Activated T-cell treated with anti-CD3 and anti-CD28 coated beads, Interleukin-2, amount 50 U/mL, for 4 hours (primary cell): ENCODE data around the gene RMI2. TPM values are rescaled to one million over a fixed set of nuclear protein-coding genes. Genes with fewer than 3 reads are reported as not detected.

Experiments
- ATAC-seq, 2 donors: fragments of 200-7000 bp; cut with Tn5 transposase; one replicate each; pipeline ENCODE4 v1.10.0; 2021
- DNase-seq: peaks from one replicate; pipeline ENCODE4 v3.0.0-alpha.2; 2020
- H3K27me3 Mint-ChIP-seq: one replicate; pipeline ENCODE4 v1.8.0; 2021; ENCODE audit warnings: low read depth, mixed read lengths
- H3K36me3 Mint-ChIP-seq: one replicate; pipeline ENCODE4 v1.8.0; 2022; ENCODE audit warnings: mixed read lengths; ENCODE audit not compliant: insufficient read depth
- H3K4me1 Mint-ChIP-seq: one replicate; pipeline ENCODE4 v1.8.0; 2021; ENCODE audit warnings: low read depth, mixed read lengths
- H3K4me3 Mint-ChIP-seq: one replicate; pipeline ENCODE4 v1.8.0; 2021; ENCODE audit warnings: mild to moderate bottlenecking, moderate library complexity, mixed read lengths
- H3K9me3 Mint-ChIP-seq: one replicate; pipeline ENCODE4 v1.8.0; 2021; ENCODE audit warnings: mixed read lengths
- total RNA-seq, 3 donors: library from RNA; stranded (reverse); gene quantifications; one replicate each; pipeline ENCODE4 v1.2.1, GENCODE V29; 2021

Gene RMI2
- total RNA-seq, 3 donors from 2014 or later, result 5.5 to 12.9 (median 12.8) TPM

DNA sequence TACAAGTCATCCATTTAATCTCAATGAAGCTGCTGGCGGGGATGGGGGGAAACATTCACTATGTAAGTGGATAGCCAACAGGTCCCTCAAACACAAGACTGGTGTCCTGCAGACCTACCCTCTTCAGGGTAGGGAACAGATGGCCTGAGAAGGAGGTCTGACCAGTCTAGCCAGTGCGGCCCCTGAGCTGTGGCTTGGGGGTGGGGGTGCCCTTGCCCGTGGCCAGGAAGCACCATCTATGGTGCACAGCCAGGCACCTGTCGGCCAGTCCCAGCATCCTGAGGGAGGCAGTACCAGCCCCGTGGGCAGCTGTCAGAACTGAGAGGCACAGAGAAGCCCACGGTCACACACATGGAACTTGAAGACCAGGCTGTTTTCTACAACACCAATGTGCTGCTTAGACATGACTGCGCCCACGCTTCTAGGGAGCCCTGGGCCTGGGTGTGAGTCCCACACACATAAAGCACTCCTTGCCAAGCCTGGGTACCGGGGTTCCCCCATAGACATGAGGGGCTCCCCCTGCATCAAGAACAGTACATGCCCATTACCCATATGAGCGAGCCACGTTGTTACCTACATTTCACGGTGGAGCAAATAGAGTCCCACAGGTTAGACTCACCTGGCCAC, 40.9 kb downstream of the RMI2 start:
- Mint-ChIP-seq H3K9me3 (no peaks in the 10 kb centered on the region), H3K36me3 (peaks cover 10% of the 10 kb centered on the region), H3K4me3 (no peak overlapping the region), H3K4me1 (peaks cover 2% of the 10 kb centered on the region), H3K27me3 (peaks cover 3% of the 10 kb centered on the region)
- ATAC-seq (peak; percentile 44 to 50), DNase-seq (no peak)

DNA sequence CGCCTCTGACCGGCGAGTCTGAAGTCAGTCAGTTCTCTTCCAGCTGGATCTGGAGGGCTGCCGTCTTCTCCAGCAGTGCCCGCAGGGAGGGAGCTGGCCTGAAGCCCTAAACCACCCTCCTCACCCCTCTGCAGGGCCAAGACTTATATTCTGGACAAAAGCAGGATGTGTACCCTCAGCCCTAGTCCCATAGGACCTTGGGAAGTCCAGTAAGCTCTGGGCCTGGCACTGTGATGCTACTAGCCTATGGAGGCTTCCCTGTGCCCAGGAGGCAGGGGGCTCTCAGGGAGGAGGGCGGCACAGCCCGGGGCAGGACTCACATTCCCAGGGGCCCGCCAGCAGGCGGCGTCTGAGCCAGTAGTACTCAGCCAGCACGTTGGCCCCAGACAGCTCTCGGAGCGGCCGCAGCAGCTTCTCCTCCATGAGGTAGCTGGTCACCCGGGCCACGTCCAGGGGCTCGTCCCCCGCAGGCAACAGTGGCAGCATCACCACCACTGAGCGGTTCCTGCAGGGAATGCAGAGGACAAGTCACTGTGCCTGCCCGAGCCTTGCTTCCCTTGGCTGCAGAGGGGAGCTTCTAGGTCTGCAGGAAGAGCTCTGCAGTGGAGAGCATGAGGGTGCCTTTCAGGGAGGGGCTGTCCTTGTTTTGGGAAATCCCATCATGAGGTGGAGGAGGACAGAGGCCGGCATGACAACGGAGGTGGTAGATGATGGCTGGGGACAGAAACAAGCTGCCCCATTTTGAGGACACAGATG, 41.7 kb downstream of the RMI2 start:
- peaks cover 7% of the 10 kb centered on the region for H3K36me3 Mint-ChIP-seq
- ATAC-seq, result peak in 1 of 2 donors; percentile 21
- H3K4me1 Mint-ChIP-seq, result peaks cover 2% of the 10 kb centered on the region
- peaks cover 3% of the 10 kb centered on the region for H3K27me3 Mint-ChIP-seq
- DNase-seq, result no peak
- no peak overlapping the region for H3K4me3 Mint-ChIP-seq
- H3K9me3 Mint-ChIP-seq, result no peaks in the 10 kb centered on the region

- H3K4me3 Mint-ChIP-seq, result no peak overlapping the region
- H3K4me1 Mint-ChIP-seq, result peaks cover 2% of the 10 kb centered on the region
- no peaks in the 10 kb centered on the region for H3K9me3 Mint-ChIP-seq
- ATAC-seq (no peak), DNase-seq (no peak)
- no peaks in the 10 kb centered on the region for H3K36me3 Mint-ChIP-seq
- H3K27me3 Mint-ChIP-seq, result no peaks in the 10 kb centered on the region
These were observed 43.8 kb downstream of the RMI2 start for GRCh38 chr16:11389083-11389482.

- Mint-ChIP-seq H3K27me3 (no peaks in the 10 kb centered on the region), H3K36me3 (no peaks in the 10 kb centered on the region), H3K4me1 (peaks cover 2% of the 10 kb centered on the region), H3K9me3 (no peaks in the 10 kb centered on the region), H3K4me3 (no peak overlapping the region)
- DNase-seq (no peak), ATAC-seq (no peak)
These were observed 44.6 kb downstream of the RMI2 start for GRCh38 chr16:11389631-11390565.

- Mint-ChIP-seq H3K27me3 (no peaks in the 10 kb centered on the region), H3K4me1 (peaks cover 2% of the 10 kb centered on the region), H3K9me3 (no peaks in the 10 kb centered on the region), H3K36me3 (no peaks in the 10 kb centered on the region), H3K4me3 (no peak overlapping the region)
- DNase-seq, result no peak
- no peak for ATAC-seq
These were observed 45.6 kb downstream of the RMI2 start for GRCh38 chr16:11390573-11391495.

GRCh38 chr16:11391576-11391975, 46.3 kb downstream of the RMI2 start:
- H3K4me1 Mint-ChIP-seq, result peaks cover 2% of the 10 kb centered on the region

GRCh38 chr16:11392041-11392581, 46.9 kb downstream of the RMI2 start:
- ATAC-seq (no peak), DNase-seq (no peak)
- Mint-ChIP-seq H3K36me3 (no peaks in the 10 kb centered on the region), H3K4me1 (peaks cover 2% of the 10 kb centered on the region), H3K4me3 (no peak overlapping the region), H3K9me3 (no peaks in the 10 kb centered on the region), H3K27me3 (no peaks in the 10 kb centered on the region)

More at GRCh38 chr16:11391576-11391975, 46.3 kb downstream of the RMI2 start:
- ATAC-seq (no peak), DNase-seq (no peak)
- Mint-ChIP-seq H3K9me3 (no peaks in the 10 kb centered on the region), H3K36me3 (no peaks in the 10 kb centered on the region), H3K27me3 (no peaks in the 10 kb centered on the region), H3K4me3 (no peak overlapping the region)

DNA sequence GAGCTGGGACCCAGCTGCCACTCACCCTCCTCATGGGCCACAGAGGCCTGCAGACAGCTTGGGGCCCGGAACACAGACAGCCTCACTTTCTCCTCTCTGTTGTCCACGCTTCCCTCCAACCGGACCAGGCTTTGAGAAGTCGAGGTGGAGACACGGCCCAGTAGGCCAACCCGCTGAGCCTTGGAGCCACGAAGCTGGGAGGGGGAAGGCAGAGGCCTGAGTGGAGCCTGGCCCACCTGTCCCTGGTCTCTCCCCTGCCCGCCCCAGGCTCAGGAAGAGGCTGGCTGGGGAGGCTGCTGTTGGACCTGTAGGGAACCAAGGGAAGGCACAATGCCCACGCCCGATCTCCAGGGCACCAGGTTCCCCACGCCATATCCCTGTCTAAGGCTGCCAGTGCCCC, 48.1 kb downstream of the RMI2 start:
- H3K4me3 Mint-ChIP-seq, result no peak overlapping the region
- H3K4me1 Mint-ChIP-seq, result peaks cover 2% of the 10 kb centered on the region
- no peaks in the 10 kb centered on the region for H3K36me3 Mint-ChIP-seq
- ATAC-seq (no peak), DNase-seq (no peak)
- H3K27me3 Mint-ChIP-seq, result no peaks in the 10 kb centered on the region
- H3K9me3 Mint-ChIP-seq, result no peaks in the 10 kb centered on the region

DNA sequence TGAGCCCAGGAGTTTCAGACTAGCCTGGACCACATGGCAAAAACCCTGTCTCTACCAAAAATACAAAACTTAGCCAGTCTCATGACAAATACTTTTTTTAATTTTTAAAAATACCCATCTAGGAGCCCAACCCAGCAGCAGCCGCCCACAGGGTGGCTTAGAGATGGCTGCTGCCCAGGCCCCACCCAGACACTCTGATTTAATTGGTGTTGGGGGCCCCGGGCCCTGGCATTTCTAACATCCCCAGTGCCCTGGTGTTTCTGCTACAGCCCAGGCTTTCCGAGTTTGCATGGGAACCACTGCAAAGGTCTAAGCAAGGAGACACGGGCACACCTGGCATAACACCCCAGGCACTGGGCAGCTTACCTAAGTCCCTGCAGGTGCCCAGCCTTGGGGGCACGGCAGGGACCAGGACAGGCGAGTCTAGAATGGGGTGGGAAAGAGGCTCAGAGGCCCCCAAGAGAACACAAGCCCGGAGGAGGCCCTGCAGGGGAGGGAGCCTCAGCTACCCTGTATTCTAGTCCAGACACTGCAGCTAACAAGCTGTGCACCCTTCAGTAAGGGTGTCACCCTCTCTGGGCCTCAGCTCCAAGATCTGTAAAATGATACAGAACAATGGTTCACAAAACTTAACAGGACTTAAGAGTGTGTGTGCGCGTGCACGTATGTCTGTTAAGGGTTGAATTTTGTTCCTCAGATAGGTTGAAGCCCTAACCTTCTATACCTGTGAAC, 48.8 kb downstream of the RMI2 start:
- no peak for DNase-seq
- no peaks in the 10 kb centered on the region for H3K36me3 Mint-ChIP-seq
- no peak overlapping the region for H3K4me3 Mint-ChIP-seq
- peaks cover 2% of the 10 kb centered on the region for H3K4me1 Mint-ChIP-seq
- no peak for ATAC-seq
- no peaks in the 10 kb centered on the region for H3K9me3 Mint-ChIP-seq
- no peaks in the 10 kb centered on the region for H3K27me3 Mint-ChIP-seq

DNA sequence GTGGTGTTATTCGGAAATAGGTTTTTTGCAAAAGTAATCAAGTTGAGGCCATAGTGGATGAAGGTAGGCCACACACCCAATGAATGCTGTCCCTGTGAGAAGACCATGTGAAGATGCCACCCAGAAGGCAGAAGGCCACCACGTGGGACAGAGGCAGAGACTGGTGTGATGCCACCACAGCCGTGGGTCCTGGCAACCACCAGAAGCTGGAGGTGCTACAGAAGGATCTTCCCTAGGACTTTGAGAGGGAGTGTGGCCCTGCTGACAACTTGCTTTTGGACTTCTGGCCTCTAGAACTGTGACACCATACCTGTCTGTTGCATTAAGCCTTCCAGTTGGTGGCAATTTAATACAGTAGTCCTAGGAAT, 49.3 kb downstream of the RMI2 start:
- ATAC-seq (no peak), DNase-seq (no peak)
- no peak overlapping the region for H3K4me3 Mint-ChIP-seq
- no peaks in the 10 kb centered on the region for H3K36me3 Mint-ChIP-seq
- H3K9me3 Mint-ChIP-seq, result no peaks in the 10 kb centered on the region
- peaks cover 2% of the 10 kb centered on the region for H3K4me1 Mint-ChIP-seq
- no peaks in the 10 kb centered on the region for H3K27me3 Mint-ChIP-seq

- Mint-ChIP-seq H3K27me3 (no peaks in the 10 kb centered on the region), H3K4me3 (no peak overlapping the region), H3K4me1 (no peaks in the 10 kb centered on the region), H3K36me3 (no peaks in the 10 kb centered on the region), H3K9me3 (no peaks in the 10 kb centered on the region)
- no peak for DNase-seq
- no peak for ATAC-seq
These were observed 50.0 kb downstream of the RMI2 start for GRCh38 chr16:11395008-11395948.

- no peak for ATAC-seq
- H3K9me3 Mint-ChIP-seq, result no peaks in the 10 kb centered on the region
These were observed 50.6 kb downstream of the RMI2 start for GRCh38 chr16:11395949-11396240.

More at GRCh38 chr16:11395949-11396240, 50.6 kb downstream of the RMI2 start:
- Mint-ChIP-seq H3K27me3 (no peaks in the 10 kb centered on the region), H3K4me3 (no peak overlapping the region), H3K36me3 (no peaks in the 10 kb centered on the region), H3K4me1 (no peaks in the 10 kb centered on the region)
- no peak for DNase-seq
